Activated B cell treated with CpG ODN at 0.5 μM for 24 hours (primary cell): Measurements from ENCODE around the gene ATP11B. TPM values are rescaled to one million over a fixed set of nuclear protein-coding genes. Genes with fewer than 3 reads are reported as not detected.
"Not testable (repeated sequence)": the region's sequence is repeated elsewhere in the genome, so short reads cannot be mapped to it uniquely, and the experiment has no call there.

ENCODE experiments used
- ATAC-seq: fragments of 200-7000 bp; cut with Tn5 transposase; one replicate; pipeline ENCODE4 v1.10.0; 2021; ENCODE audit warnings: low read depth, mild to moderate bottlenecking, moderate library complexity
- CTCF ChIA-PET: fragments of 350-600 bp; sonication (Branson Sonifier 250); formaldehyde crosslinking; loops from one replicate; lab custom pipeline; 2021; ENCODE audit warnings: antibody characterized with exemption; lab: Charles Lee
- POLR2A ChIA-PET: fragments of 350-600 bp; sonication (Branson Sonifier 250); formaldehyde crosslinking; loops from one replicate; lab custom pipeline; 2021; ENCODE audit warnings: antibody characterized with exemption; lab: Charles Lee
- DNase-seq: peaks from one replicate; pipeline ENCODE4 v3.0.0; 2022
- H3K27ac Mint-ChIP-seq: one replicate; pipeline ENCODE4 v1.8.0; 2020; ENCODE audit warnings: mixed read lengths
- H3K27me3 Mint-ChIP-seq: one replicate; pipeline ENCODE4 v1.8.0; 2021; ENCODE audit warnings: mixed read lengths
- H3K36me3 Mint-ChIP-seq: one replicate; pipeline ENCODE4 v1.8.0; 2021; ENCODE audit warnings: low read depth, mixed read lengths
- H3K4me1 Mint-ChIP-seq: one replicate; pipeline ENCODE4 v1.8.0; 2021; ENCODE audit warnings: mixed read lengths
- H3K4me3 Mint-ChIP-seq: one replicate; pipeline ENCODE4 v1.8.0; 2020; ENCODE audit warnings: mild to moderate bottlenecking, mixed read lengths
- H3K9me3 Mint-ChIP-seq: one replicate; pipeline ENCODE4 v1.8.0; 2020; ENCODE audit warnings: mixed read lengths
- CTCF ChIP-seq: fragments of 200-600 bp; IDR thresholded peaks from one replicate; pipeline ENCODE4 v1.8.0; 2022; ENCODE audit warnings: antibody characterized with exemption, mild to moderate bottlenecking
- intact Hi-C: fragments of 100-400 bp; cut with micrococcal nuclease; formaldehyde crosslinking; loops from one replicate; pipeline ENCODE4 v1.15.1; 2024
- total RNA-seq: library from RNA; stranded (reverse); gene quantifications from 2 replicates; pipeline ENCODE4 v1.2.3, GENCODE V29; 2022

The ATP11B gene
- total RNA-seq, 1 donor from 2014 or later: 93.3 TPM

GRCh38 chr3:182812123-182812522 is 18.8 kb downstream of the ATP11B start:
- H3K4me3 Mint-ChIP-seq: no peak overlapping the region
- no peaks in the 10 kb centered on the region for H3K27me3 Mint-ChIP-seq
- no peaks in the 10 kb centered on the region for H3K9me3 Mint-ChIP-seq
- H3K27ac Mint-ChIP-seq: no peak overlapping the region
- TF ChIP-seq CTCF: no peak
- peaks cover 39% of the 10 kb centered on the region for H3K4me1 Mint-ChIP-seq
- DNase-seq (no peak), ATAC-seq (no peak)
- ChIA-PET POLR2A (no interaction called here), CTCF (no interaction called here)
- intact Hi-C loops: loop anchor here (2.0 kb wide), 1 partner anchor 15 kb away; no protein-coding TSS in a partner anchor
- peaks cover 25% of the 10 kb centered on the region for H3K36me3 Mint-ChIP-seq

- Mint-ChIP-seq H3K27ac (no peak overlapping the region), H3K36me3 (peaks cover 23% of the 10 kb centered on the region), H3K4me3 (no peak overlapping the region), H3K27me3 (no peaks in the 10 kb centered on the region), H3K4me1 (peaks cover 33% of the 10 kb centered on the region), H3K9me3 (no peaks in the 10 kb centered on the region)
- no peak for TF ChIP-seq CTCF
- ChIA-PET POLR2A (no interaction called here), CTCF (no interaction called here)
- DNase-seq (no peak), ATAC-seq (no peak)
- intact Hi-C loops: no loop called here
Observed at GRCh38 chr3:182814419-182815062, 21.2 kb downstream of the ATP11B start.

- no peak for TF ChIP-seq CTCF
- Mint-ChIP-seq H3K27ac (no peak overlapping the region), H3K9me3 (no peaks in the 10 kb centered on the region), H3K27me3 (no peaks in the 10 kb centered on the region), H3K4me1 (peaks cover 31% of the 10 kb centered on the region), H3K36me3 (peaks cover 23% of the 10 kb centered on the region), H3K4me3 (no peak overlapping the region)
- ChIA-PET POLR2A (no interaction called here), CTCF (interaction anchor here (1.0 to 1.7 kb wide), 2 partner anchors 9 to 102 kb away, joined by 3 read pairs; no protein-coding TSS in a partner anchor)
- DNase-seq (no peak), ATAC-seq (no peak)
- intact Hi-C loops: no loop called here
Observed at GRCh38 chr3:182816181-182816580, 22.9 kb downstream of the ATP11B start.

- Mint-ChIP-seq H3K27me3 (no peaks in the 10 kb centered on the region), H3K36me3 (peaks cover 27% of the 10 kb centered on the region), H3K9me3 (no peaks in the 10 kb centered on the region), H3K27ac (no peak overlapping the region), H3K4me3 (no peak overlapping the region), H3K4me1 (peaks cover 24% of the 10 kb centered on the region)
- intact Hi-C loops: no loop called here
- ATAC-seq (no peak), DNase-seq (no peak)
- ChIA-PET POLR2A (no interaction called here), CTCF (no interaction called here)
- TF ChIP-seq CTCF: no peak
Observed at GRCh38 chr3:182818296-182818978, 25.1 kb downstream of the ATP11B start.

- no peaks in the 10 kb centered on the region for H3K27me3 Mint-ChIP-seq
- no peak for ATAC-seq
- no peaks in the 10 kb centered on the region for H3K9me3 Mint-ChIP-seq
- H3K4me1 Mint-ChIP-seq: peaks cover 21% of the 10 kb centered on the region
- POLR2A ChIA-PET: no interaction called here
- TF ChIP-seq CTCF: no peak
- peaks cover 46% of the 10 kb centered on the region for H3K36me3 Mint-ChIP-seq
- CTCF ChIA-PET: no interaction called here
- DNase-seq: no peak
- H3K4me3 Mint-ChIP-seq: no peak overlapping the region
- no peak overlapping the region for H3K27ac Mint-ChIP-seq
- intact Hi-C loops: loop anchor here (2.0 kb wide), 1 partner anchor 13 kb away; no protein-coding TSS in a partner anchor
Observed at GRCh38 chr3:182821221-182821981, 28.1 kb downstream of the ATP11B start.

- POLR2A ChIA-PET, ATAC-seq, CTCF ChIA-PET, DNase-seq, intact Hi-C loops, H3K27ac Mint-ChIP-seq, H3K27me3 Mint-ChIP-seq, H3K9me3 Mint-ChIP-seq, H3K4me3 Mint-ChIP-seq: not testable (repeated sequence)
- Mint-ChIP-seq H3K4me1 (peaks cover 20% of the 10 kb centered on the region), H3K36me3 (peaks cover 52% of the 10 kb centered on the region)
Observed at GRCh38 chr3:182822260-182822659, 29.0 kb downstream of the ATP11B start.
